ENCODE data around the gene CENPM.

Gene CENPM

GRCh38 chr22:41919357-41920224 lies 27.4 kb downstream of the CENPM start:
- H3K9ac ChIP-seq: no peak overlapping the region
- no peak overlapping the region for H3K27ac ChIP-seq
- H3K36me3 ChIP-seq (ENCODE audit: insufficient read depth): no peaks in the 10 kb centered on the region
- no peaks in the 10 kb centered on the region for H3K79me2 ChIP-seq (ENCODE audit: insufficient read depth, low read depth)
- H2AFZ ChIP-seq (ENCODE audit: low read depth): no peak overlapping the region
- TF ChIP-seq CTCF (conservative IDR thresholded peaks at IDR 0.05; ENCODE audit: low read depth, low read length): no peak
- H3K4me2 ChIP-seq: no peak overlapping the region
- no peaks in the 10 kb centered on the region for H4K20me1 ChIP-seq (ENCODE audit: insufficient read depth)
- no peaks in the 10 kb centered on the region for H3K4me1 ChIP-seq (ENCODE audit: low read depth, poor library complexity, severe bottlenecking)
- H3K4me3 ChIP-seq (IDR thresholded peaks at IDR 0.05; ENCODE audit: insufficient read depth, low read depth, low read length): no peak overlapping the region
- H3K27me3 ChIP-seq (ENCODE audit: insufficient read depth, low read depth): peaks cover 14% of the 10 kb centered on the region; the same call in 1 of the 2 replicates

GRCh38 chr22:41917903-41918791 lies 28.8 kb downstream of the CENPM start:
- Histone ChIP-seq H3K4me1 (ENCODE audit: low read depth, poor library complexity, severe bottlenecking) (no peaks in the 10 kb centered on the region), H3K36me3 (ENCODE audit: insufficient read depth) (no peaks in the 10 kb centered on the region), H3K9ac (no peak overlapping the region), H3K27ac (no peak overlapping the region), H3K79me2 (ENCODE audit: insufficient read depth, low read depth) (no peaks in the 10 kb centered on the region), H3K27me3 (ENCODE audit: insufficient read depth, low read depth) (peaks cover 16% of the 10 kb centered on the region; the same call in 1 of the 2 replicates), H3K4me3 (IDR thresholded peaks at IDR 0.05; ENCODE audit: insufficient read depth, low read depth, low read length) (no peak overlapping the region), H2AFZ (ENCODE audit: low read depth) (no peak overlapping the region), H4K20me1 (ENCODE audit: insufficient read depth) (no peaks in the 10 kb centered on the region), H3K4me2 (no peak overlapping the region)
- TF ChIP-seq CTCF (conservative IDR thresholded peaks at IDR 0.05; ENCODE audit: low read depth, low read length): no peak

GRCh38 chr22:41917375-41917902 lies 29.5 kb downstream of the CENPM start:
- H4K20me1 ChIP-seq (ENCODE audit: insufficient read depth): no peaks in the 10 kb centered on the region
- no peaks in the 10 kb centered on the region for H3K36me3 ChIP-seq (ENCODE audit: insufficient read depth)
- no peak overlapping the region for H3K4me3 ChIP-seq (IDR thresholded peaks at IDR 0.05; ENCODE audit: insufficient read depth, low read depth, low read length)
- H3K4me2 ChIP-seq: no peak overlapping the region
- H3K4me1 ChIP-seq (ENCODE audit: low read depth, poor library complexity, severe bottlenecking): no peaks in the 10 kb centered on the region
- H3K9ac ChIP-seq: no peak overlapping the region
- H3K27me3 ChIP-seq (ENCODE audit: insufficient read depth, low read depth): peaks cover 22% of the 10 kb centered on the region
- H2AFZ ChIP-seq (ENCODE audit: low read depth): no peak overlapping the region
- no peaks in the 10 kb centered on the region for H3K79me2 ChIP-seq (ENCODE audit: insufficient read depth, low read depth)
- no peak overlapping the region for H3K27ac ChIP-seq
- TF ChIP-seq CTCF (conservative IDR thresholded peaks at IDR 0.05; ENCODE audit: low read depth, low read length): no peak

- Histone ChIP-seq H4K20me1 (ENCODE audit: insufficient read depth) (no peaks in the 10 kb centered on the region), H3K4me2 (no peak overlapping the region), H2AFZ (ENCODE audit: low read depth) (no peak overlapping the region), H3K27me3 (ENCODE audit: insufficient read depth, low read depth) (peaks cover 23% of the 10 kb centered on the region), H3K36me3 (ENCODE audit: insufficient read depth) (no peaks in the 10 kb centered on the region), H3K79me2 (ENCODE audit: insufficient read depth, low read depth) (no peaks in the 10 kb centered on the region), H3K27ac (no peak overlapping the region), H3K4me1 (ENCODE audit: low read depth, poor library complexity, severe bottlenecking) (no peaks in the 10 kb centered on the region), H3K4me3 (IDR thresholded peaks at IDR 0.05; ENCODE audit: insufficient read depth, low read depth, low read length) (no peak overlapping the region), H3K9ac (no peak overlapping the region)
- no peak for TF ChIP-seq CTCF (conservative IDR thresholded peaks at IDR 0.05; ENCODE audit: low read depth, low read length)
Observed at GRCh38 chr22:41916745-41917358, 30.1 kb downstream of the CENPM start.

Measured in KMS-11 (cell line).